Nephron (organoid): ENCODE data around the gene USP46.

Source experiments
- H3K27ac Mint-ChIP-seq, 3 experiments: 2 replicates each; pipeline ENCODE4 v1.8.0; 2020; ENCODE audit warnings: mixed read lengths in 3 of 3, mild to moderate bottlenecking in 2 of 3, moderate library complexity in 1 of 3
- H3K27me3 Mint-ChIP-seq: 2 replicates; pipeline ENCODE4 v1.8.0; 2021; ENCODE audit warnings: low read depth, mild to moderate bottlenecking, moderate library complexity, mixed read lengths
- H3K36me3 Mint-ChIP-seq: 2 replicates; pipeline ENCODE4 v1.8.0; 2020; ENCODE audit warnings: low read depth, mixed read lengths
- H3K4me1 Mint-ChIP-seq: 2 replicates; pipeline ENCODE4 v1.8.0; 2020; ENCODE audit warnings: mixed read lengths
- H3K4me3 Mint-ChIP-seq, 3 experiments: 2 replicates each; pipeline ENCODE4 v1.8.0; 2020; ENCODE audit warnings: mild to moderate bottlenecking in 3 of 3, mixed read lengths in 3 of 3, moderate library complexity in 2 of 3
- H3K9me3 Mint-ChIP-seq: 2 replicates; pipeline ENCODE4 v1.8.0; 2020; ENCODE audit warnings: mixed read lengths
- CTCF ChIP-seq, 3 experiments: fragments of 200-600 bp; sonication (generic); IDR thresholded peaks; one replicate each; pipeline ENCODE4 v1.5.0; 2021; ENCODE audit warnings: antibody characterized with exemption in 3 of 3; ENCODE audit not compliant: unreplicated experiment in 3 of 3

Gene USP46

GRCh38 chr4:52606726-52607125 is 52.4 kb downstream of the USP46 start:
- H3K9me3 Mint-ChIP-seq, result peaks cover 2% of the 10 kb centered on the region
- H3K4me3 Mint-ChIP-seq, result no peak overlapping the region
- H3K36me3 Mint-ChIP-seq, result peaks cover 76% of the 10 kb centered on the region
- TF ChIP-seq CTCF (IDR thresholded peaks at IDR 0.05; ENCODE audit: unreplicated experiment in 3 of 3), result no peak
- H3K4me1 Mint-ChIP-seq, result peaks cover 24% of the 10 kb centered on the region
- H3K27ac Mint-ChIP-seq, result no peak overlapping the region
- no peaks in the 10 kb centered on the region for H3K27me3 Mint-ChIP-seq

GRCh38 chr4:52606040-52606439 is 53.1 kb downstream of the USP46 start:
- Mint-ChIP-seq H3K9me3 (peaks cover 2% of the 10 kb centered on the region), H3K4me3 (no peak overlapping the region), H3K4me1 (peaks cover 28% of the 10 kb centered on the region), H3K27ac (no peak overlapping the region), H3K36me3 (peaks cover 76% of the 10 kb centered on the region), H3K27me3 (no peaks in the 10 kb centered on the region)
- no peak for TF ChIP-seq CTCF (IDR thresholded peaks at IDR 0.05; ENCODE audit: unreplicated experiment in 3 of 3)

- Mint-ChIP-seq H3K36me3 (peaks cover 78% of the 10 kb centered on the region), H3K9me3 (peaks cover 2% of the 10 kb centered on the region), H3K27ac (peak overlapping the region in 2 of 3 experiments; percentile 27 to 34), H3K27me3 (no peaks in the 10 kb centered on the region), H3K4me1 (peaks cover 26% of the 10 kb centered on the region), H3K4me3 (no peak overlapping the region)
- no peak for TF ChIP-seq CTCF (IDR thresholded peaks at IDR 0.05; ENCODE audit: unreplicated experiment in 3 of 3)
Measured at GRCh38 chr4:52604215-52604614, 54.9 kb downstream of the USP46 start.

GRCh38 chr4:52600275-52600674 is 58.8 kb downstream of the USP46 start:
- no peak overlapping the region for H3K4me3 Mint-ChIP-seq
- peaks cover 74% of the 10 kb centered on the region for H3K36me3 Mint-ChIP-seq
- H3K27ac Mint-ChIP-seq, result no peak overlapping the region
- TF ChIP-seq CTCF (IDR thresholded peaks at IDR 0.05; ENCODE audit: unreplicated experiment in 3 of 3), result no peak
- H3K27me3 Mint-ChIP-seq, result no peaks in the 10 kb centered on the region
- no peaks in the 10 kb centered on the region for H3K9me3 Mint-ChIP-seq
- peaks cover 28% of the 10 kb centered on the region for H3K4me1 Mint-ChIP-seq

GRCh38 chr4:52595001-52595400 is 64.1 kb downstream of the USP46 start:
- no peaks in the 10 kb centered on the region for H3K9me3 Mint-ChIP-seq
- peaks cover 54% of the 10 kb centered on the region for H3K36me3 Mint-ChIP-seq
- H3K27me3 Mint-ChIP-seq, result no peaks in the 10 kb centered on the region
- H3K27ac Mint-ChIP-seq, result peak overlapping the region in 2 of 3 experiments; percentile 56 to 70
- H3K4me1 Mint-ChIP-seq, result peaks cover 12% of the 10 kb centered on the region
- no peak for TF ChIP-seq CTCF (IDR thresholded peaks at IDR 0.05; ENCODE audit: unreplicated experiment in 3 of 3)
- H3K4me3 Mint-ChIP-seq, result no peak overlapping the region

GRCh38 chr4:52592287-52592686 is 66.8 kb downstream of the USP46 start:
- no peak for TF ChIP-seq CTCF (IDR thresholded peaks at IDR 0.05; ENCODE audit: unreplicated experiment in 3 of 3)
- H3K27me3 Mint-ChIP-seq, result no peaks in the 10 kb centered on the region
- no peak overlapping the region for H3K27ac Mint-ChIP-seq
- no peaks in the 10 kb centered on the region for H3K9me3 Mint-ChIP-seq
- H3K4me3 Mint-ChIP-seq, result no peak overlapping the region
- H3K36me3 Mint-ChIP-seq, result peaks cover 31% of the 10 kb centered on the region
- H3K4me1 Mint-ChIP-seq, result peaks cover 27% of the 10 kb centered on the region
